Measurements from ENCODE around the gene CPT1A.

DNA sequence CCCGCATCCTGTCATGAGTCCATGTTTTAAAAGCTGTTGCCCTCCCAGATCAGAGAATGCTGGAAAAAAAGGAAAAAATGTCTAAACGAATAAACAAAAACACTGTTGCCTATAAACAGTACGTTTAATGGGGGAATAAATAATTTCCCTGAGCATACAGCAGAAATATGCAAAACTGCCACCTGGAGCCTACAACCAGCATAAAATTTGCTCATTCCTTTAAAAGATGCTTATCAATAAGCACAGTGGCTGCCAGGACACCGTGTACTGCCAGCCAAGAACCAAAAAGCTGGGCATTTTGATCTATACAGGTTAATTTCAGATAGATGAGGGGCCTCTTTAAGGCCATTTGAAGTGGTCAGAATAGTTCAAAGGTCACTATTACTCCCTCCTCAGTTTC is 5.7 kb upstream of the CPT1A start:
- TF ChIP-seq EZH2 (IDR thresholded peaks at IDR 0.05; ENCODE audit: low read length), result no peak
- TF ChIP-seq, protein P1, sequence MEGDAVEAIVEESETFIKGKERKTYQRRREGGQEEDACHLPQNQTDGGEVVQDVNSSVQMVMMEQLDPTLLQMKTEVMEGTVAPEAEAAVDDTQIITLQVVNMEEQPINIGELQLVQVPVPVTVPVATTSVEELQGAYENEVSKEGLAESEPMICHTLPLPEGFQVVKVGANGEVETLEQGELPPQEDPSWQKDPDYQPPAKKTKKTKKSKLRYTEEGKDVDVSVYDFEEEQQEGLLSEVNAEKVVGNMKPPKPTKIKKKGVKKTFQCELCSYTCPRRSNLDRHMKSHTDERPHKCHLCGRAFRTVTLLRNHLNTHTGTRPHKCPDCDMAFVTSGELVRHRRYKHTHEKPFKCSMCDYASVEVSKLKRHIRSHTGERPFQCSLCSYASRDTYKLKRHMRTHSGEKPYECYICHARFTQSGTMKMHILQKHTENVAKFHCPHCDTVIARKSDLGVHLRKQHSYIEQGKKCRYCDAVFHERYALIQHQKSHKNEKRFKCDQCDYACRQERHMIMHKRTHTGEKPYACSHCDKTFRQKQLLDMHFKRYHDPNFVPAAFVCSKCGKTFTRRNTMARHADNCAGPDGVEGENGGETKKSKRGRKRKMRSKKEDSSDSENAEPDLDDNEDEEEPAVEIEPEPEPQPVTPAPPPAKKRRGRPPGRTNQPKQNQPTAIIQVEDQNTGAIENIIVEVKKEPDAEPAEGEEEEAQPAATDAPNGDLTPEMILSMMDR (optimal IDR thresholded peaks at IDR 0.05 in 1 of 3, IDR thresholded peaks at IDR 0.05 in 1 of 3, conservative IDR thresholded peaks at IDR 0.05 in 1 of 3; ENCODE audit: extremely low read depth in 1 of 3, insufficient read depth in 2 of 3, low read length in 3 of 3), result no peak
